Activated CD8-positive, alpha-beta memory T cell treated with anti-CD3 and anti-CD28 coated beads for 4 hours (primary cell): ENCODE results near the gene TMIGD1.

Experiments
- DNase-seq, 2 donors: peaks; one replicate each; pipeline ENCODE4 v3.0.0-alpha.2; 2020; ENCODE audit warnings: low read depth in 2 of 2

The TMIGD1 gene

GRCh38 chr17:30333503-30334360, at the start of gene TMIGD1:
Gene TMIGD1, minus strand, starts transcription at chr17:30334057. Its CDS starts 1,924 bp downstream, at chr17:30332133.
- no peak for DNase-seq

GRCh38 chr17:30382345-30382744, 48.5 kb upstream of the TMIGD1 start:
- no peak for DNase-seq

- no peak for DNase-seq
Measured at GRCh38 chr17:30381340-30381659, 47.4 kb upstream of the TMIGD1 start.

GRCh38 chr17:30380643-30381339, 46.9 kb upstream of the TMIGD1 start:
- DNase-seq = no peak

GRCh38 chr17:30379903-30380381, 46.1 kb upstream of the TMIGD1 start:
- DNase-seq = no peak

GRCh38 chr17:30379303-30379902, 45.5 kb upstream of the TMIGD1 start:
- no peak for DNase-seq

- peak; percentile 92 to 96 for DNase-seq
Measured at GRCh38 chr17:30378825-30379302, 45.0 kb upstream of the TMIGD1 start, which contains the start of gene CPD. Gene CPD, plus strand, starts transcription at chr17:30378927. Its CDS starts 54 bp downstream, at chr17:30378981.

- DNase-seq = peak; percentile 28 to 32
Measured at GRCh38 chr17:30378241-30378824, 44.5 kb upstream of the TMIGD1 start.

GRCh38 chr17:30377574-30378240, 43.9 kb upstream of the TMIGD1 start:
- DNase-seq = no peak

GRCh38 chr17:30376621-30377452, 43.0 kb upstream of the TMIGD1 start:
- DNase-seq = no peak

- no peak for DNase-seq
Measured at GRCh38 chr17:30375661-30376060, 41.8 kb upstream of the TMIGD1 start.

GRCh38 chr17:30372755-30373154, 38.9 kb upstream of the TMIGD1 start:
- DNase-seq = no peak

- no peak for DNase-seq
Measured at GRCh38 chr17:30369995-30370394, 36.1 kb upstream of the TMIGD1 start.

- DNase-seq = no peak
Measured at GRCh38 chr17:30368912-30369720, 35.3 kb upstream of the TMIGD1 start.

- no peak for DNase-seq
Measured at GRCh38 chr17:30366536-30366935, 32.7 kb upstream of the TMIGD1 start.

GRCh38 chr17:30363715-30364202, 29.9 kb upstream of the TMIGD1 start:
- DNase-seq = peak; percentile 72 to 83

GRCh38 chr17:30361766-30362279, 28.0 kb upstream of the TMIGD1 start:
- no peak for DNase-seq

- DNase-seq = no peak
Measured at GRCh38 chr17:30360086-30360808, 26.4 kb upstream of the TMIGD1 start.
